Parietal lobe (tissue), 1 donor: Measurements from ENCODE around the gene LYAR. TPM values are rescaled to one million over a fixed set of nuclear protein-coding genes. Genes with fewer than 3 reads are reported as not detected.

Experiments
- total RNA-seq: library from RNA; depleted of rRNA; stranded (reverse); fragments of >200 nt; gene quantifications from one replicate; pipeline ENCODE4 v1.2.3, GENCODE V29; 2014

The LYAR gene
- total RNA-seq = 6.3 TPM

DNA sequence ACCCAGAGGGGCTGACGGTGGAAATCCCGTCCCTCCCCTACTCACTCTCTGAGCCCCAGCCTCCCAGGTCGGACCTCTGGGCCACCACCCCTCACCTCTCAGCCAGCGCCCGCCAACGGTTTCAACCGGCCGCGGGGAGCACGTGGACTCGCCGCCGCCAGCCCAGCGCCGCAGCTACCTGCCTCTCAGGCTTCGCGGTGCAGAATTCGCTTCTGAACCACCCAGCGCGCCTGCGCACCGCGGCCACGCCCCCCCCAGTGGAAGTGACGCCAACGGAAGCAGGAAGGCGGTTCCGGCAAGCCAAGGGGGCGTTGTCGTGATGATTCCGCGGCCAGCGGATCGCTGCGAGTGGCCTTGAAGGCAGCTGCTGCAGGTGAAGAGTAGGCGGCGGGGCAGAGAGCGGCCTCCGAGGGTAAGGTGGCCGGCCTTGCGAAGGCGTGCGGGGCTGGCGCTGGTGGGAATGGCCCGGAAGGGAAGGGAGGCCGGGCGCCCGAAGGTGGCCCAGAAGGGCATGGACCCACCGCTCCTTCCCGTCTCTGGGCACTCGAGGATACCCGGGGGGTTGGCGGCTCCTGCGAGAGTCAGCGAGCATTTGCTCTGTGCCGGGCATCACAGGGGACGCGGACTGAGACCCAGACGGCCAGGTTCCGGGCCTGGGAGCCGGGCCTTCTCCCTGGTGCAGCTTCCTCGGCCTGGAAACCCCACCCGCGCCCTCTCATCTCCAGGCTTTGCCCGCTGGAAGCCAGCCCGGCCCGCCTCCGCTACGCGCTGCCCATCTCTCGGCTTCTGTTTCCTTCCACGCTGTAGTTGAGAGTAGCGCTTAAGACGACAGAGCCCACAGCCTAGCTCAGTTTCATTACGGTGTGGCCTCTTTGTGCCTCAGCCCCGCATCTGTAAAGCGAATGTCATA, at the start of gene LYAR, which contains the start of gene ZBTB49:
Gene LYAR (minus strand): TSS at position 214 of the 910 bp plus-strand sequence. CDS start 6,412 bp downstream, outside the sequence.
Gene ZBTB49 (plus strand): TSS at position 311 of the 910 bp plus-strand sequence. CDS start 9,695 bp downstream, outside the sequence.

GRCh38 chr4:4248029-4248884, 41.7 kb downstream of the LYAR start, which contains the start of gene TMEM128:
Gene TMEM128, minus strand, starts transcription at chr4:4248223. Its CDS starts 21 bp downstream, at chr4:4248202.

DNA sequence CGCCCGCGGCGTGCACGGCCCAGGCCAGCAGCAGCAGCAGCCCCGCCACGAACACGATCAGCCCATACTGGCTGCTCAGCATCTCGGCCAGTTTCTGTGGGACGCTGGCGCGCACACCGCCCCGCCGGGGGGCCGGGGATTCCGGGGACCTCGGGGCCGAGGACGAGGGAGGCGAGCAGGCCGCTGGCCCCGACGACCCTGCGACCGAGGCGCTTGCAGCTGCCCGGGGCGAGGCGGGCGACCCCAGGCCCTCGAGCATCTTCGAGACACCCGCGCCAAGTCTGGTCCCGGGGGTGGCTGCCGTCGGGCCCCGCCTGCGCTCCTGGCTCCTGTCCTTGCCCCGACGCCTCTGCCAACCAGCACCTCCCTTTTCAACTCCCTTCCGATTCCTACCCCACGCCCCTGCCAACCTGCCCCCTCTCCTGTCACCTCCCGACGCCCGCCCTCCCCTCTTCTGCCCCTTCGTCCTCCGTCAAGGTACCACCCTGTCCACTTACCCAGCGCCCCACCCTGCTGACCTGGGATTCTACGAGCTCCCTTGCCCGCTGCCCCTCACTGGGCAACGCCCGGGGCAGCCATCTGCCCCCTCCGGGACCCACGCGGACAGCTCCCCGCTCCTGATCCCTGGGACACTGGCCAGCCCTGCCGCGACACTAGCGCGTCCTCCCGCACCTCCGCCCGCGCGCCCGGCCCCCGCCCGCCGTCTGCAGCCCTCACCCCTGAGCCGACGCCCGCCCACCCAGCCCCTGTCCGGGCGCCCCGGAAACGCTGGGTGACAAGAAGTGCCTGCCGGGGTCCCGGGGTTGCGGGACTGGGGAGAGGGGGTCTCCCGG, 63.1 kb downstream of the LYAR start, which contains the start of gene OTOP1:
Gene OTOP1 (minus strand): TSS at position 324 of the 833 bp plus-strand sequence. CDS start 65 bp downstream, at position 259.

Other genes starting within 250 kb of the LYAR start
- not detected for gene OTOP1, start 63.2 kb downstream of the LYAR start, total RNA-seq
- gene TMEM128, start 41.9 kb downstream of the LYAR start, total RNA-seq = 31.3 TPM
- gene ZBTB49, start 97 bp upstream of the LYAR start, total RNA-seq = 16.3 TPM
- gene NSG1, start 96.9 kb upstream of the LYAR start, total RNA-seq = 220 TPM